ENCODE results near the gene AS3MT. TPM values are rescaled to one million over a fixed set of nuclear protein-coding genes. Genes with fewer than 3 reads are reported as not detected.
"Not testable (repeated sequence)": the region's sequence is repeated elsewhere in the genome, so short reads cannot be mapped to it uniquely, and the experiment has no call there.

The AS3MT gene
- total RNA-seq, 1 donor from 2014 or later, result 8.3 TPM

DNA sequence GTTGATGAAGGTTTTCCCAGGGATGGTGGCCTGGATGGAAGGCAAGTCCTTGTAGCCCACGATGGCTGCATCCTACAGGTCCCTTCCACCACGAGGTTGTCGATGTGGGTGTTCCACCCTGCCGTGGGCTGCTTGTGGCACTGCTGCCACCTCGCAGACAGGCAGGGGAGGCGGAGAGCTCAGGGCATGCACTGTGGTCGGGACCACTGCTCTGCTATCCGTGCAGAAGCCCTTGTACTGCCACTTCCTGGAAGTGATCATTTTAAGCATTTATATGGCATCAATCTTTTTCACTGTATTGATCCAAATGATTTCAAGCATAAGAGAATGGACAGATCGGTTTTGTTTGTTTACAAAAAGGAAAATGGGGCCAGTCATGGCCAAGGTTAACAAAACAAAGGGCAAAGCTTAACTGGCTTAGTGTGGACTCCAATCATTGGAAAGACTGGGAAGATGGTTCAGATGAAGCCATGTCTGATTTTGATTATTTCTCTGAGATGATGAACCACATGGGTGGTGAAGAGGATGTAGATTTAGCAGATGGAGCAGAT is 23.8 kb upstream of the AS3MT start:
- Mint-ChIP-seq H3K27me3 (ENCODE audit: unreplicated experiment) (peaks cover 3% of the 10 kb centered on the region), H3K4me3 (ENCODE audit: unreplicated experiment) (no peak overlapping the region), H3K27ac (ENCODE audit: unreplicated experiment) (no peak overlapping the region), H3K36me3 (ENCODE audit: unreplicated experiment) (peaks cover 20% of the 10 kb centered on the region), H3K4me1 (ENCODE audit: low read depth, unreplicated experiment) (no peaks in the 10 kb centered on the region), H3K9me3 (ENCODE audit: unreplicated experiment) (peaks cover 4% of the 10 kb centered on the region)
- no peak for DNase-seq
- TF ChIP-seq, protein P1, sequence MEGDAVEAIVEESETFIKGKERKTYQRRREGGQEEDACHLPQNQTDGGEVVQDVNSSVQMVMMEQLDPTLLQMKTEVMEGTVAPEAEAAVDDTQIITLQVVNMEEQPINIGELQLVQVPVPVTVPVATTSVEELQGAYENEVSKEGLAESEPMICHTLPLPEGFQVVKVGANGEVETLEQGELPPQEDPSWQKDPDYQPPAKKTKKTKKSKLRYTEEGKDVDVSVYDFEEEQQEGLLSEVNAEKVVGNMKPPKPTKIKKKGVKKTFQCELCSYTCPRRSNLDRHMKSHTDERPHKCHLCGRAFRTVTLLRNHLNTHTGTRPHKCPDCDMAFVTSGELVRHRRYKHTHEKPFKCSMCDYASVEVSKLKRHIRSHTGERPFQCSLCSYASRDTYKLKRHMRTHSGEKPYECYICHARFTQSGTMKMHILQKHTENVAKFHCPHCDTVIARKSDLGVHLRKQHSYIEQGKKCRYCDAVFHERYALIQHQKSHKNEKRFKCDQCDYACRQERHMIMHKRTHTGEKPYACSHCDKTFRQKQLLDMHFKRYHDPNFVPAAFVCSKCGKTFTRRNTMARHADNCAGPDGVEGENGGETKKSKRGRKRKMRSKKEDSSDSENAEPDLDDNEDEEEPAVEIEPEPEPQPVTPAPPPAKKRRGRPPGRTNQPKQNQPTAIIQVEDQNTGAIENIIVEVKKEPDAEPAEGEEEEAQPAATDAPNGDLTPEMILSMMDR (IDR thresholded peaks at IDR 0.05; ENCODE audit: partially characterized antibody, unreplicated experiment), result no peak

DNA sequence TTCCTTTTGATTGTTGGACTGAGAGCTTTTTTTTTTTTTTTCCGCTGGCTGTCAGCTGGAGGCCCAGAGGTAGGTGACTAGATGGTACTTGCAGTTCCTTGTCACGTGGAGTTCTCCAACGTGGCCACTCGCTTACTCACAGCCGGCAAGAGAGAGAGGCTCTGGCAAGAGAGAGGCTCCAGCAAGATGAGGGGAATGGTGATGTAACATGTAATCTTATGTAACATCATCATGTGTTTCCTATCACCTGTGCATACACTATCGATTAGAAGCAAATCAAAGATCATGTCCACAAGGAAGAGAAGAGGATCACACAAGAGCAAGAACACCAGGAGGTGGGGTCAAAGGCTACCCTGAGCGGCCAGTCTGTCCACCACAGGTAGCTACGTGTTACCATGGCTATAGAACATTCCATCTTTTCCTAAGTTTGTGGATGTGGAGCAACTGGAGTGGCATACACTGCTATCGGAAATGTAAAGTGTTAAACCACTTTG is 19.2 kb upstream of the AS3MT start:
- no peaks in the 10 kb centered on the region for H3K9me3 Mint-ChIP-seq (ENCODE audit: unreplicated experiment)
- no peak for DNase-seq
- no peak overlapping the region for H3K27ac Mint-ChIP-seq (ENCODE audit: unreplicated experiment)
- peaks cover 4% of the 10 kb centered on the region for H3K27me3 Mint-ChIP-seq (ENCODE audit: unreplicated experiment)
- no peaks in the 10 kb centered on the region for H3K4me1 Mint-ChIP-seq (ENCODE audit: low read depth, unreplicated experiment)
- TF ChIP-seq, protein P1 (IDR thresholded peaks at IDR 0.05; ENCODE audit: partially characterized antibody, unreplicated experiment), result no peak
- no peak overlapping the region for H3K4me3 Mint-ChIP-seq (ENCODE audit: unreplicated experiment)
- H3K36me3 Mint-ChIP-seq (ENCODE audit: unreplicated experiment), result peaks cover 6% of the 10 kb centered on the region

DNA sequence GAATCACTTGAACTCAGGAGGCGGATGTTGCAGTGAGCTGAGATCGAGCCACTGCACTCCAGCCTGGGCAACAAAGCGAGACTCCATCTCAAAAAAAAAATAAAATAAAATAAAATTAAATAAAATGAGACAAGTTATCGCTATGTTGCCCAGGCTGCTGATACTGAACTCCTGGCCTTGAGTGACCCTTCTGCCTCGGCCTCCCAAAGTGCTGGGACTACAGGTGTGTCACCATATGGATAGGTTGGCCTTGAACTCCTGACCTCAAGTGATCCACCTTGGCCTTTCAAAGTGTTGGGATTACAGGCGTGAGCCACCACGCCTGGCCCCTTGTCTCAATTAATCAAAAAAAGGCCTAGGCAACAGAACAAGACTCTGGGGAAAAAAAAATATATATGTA is 16.0 kb upstream of the AS3MT start:
- not testable (repeated sequence) for H3K4me3 Mint-ChIP-seq (ENCODE audit: unreplicated experiment); H3K9me3 Mint-ChIP-seq (ENCODE audit: unreplicated experiment); H3K27me3 Mint-ChIP-seq (ENCODE audit: unreplicated experiment); DNase-seq; H3K36me3 Mint-ChIP-seq (ENCODE audit: unreplicated experiment); H3K27ac Mint-ChIP-seq (ENCODE audit: unreplicated experiment); H3K4me1 Mint-ChIP-seq (ENCODE audit: low read depth, unreplicated experiment)

DNA sequence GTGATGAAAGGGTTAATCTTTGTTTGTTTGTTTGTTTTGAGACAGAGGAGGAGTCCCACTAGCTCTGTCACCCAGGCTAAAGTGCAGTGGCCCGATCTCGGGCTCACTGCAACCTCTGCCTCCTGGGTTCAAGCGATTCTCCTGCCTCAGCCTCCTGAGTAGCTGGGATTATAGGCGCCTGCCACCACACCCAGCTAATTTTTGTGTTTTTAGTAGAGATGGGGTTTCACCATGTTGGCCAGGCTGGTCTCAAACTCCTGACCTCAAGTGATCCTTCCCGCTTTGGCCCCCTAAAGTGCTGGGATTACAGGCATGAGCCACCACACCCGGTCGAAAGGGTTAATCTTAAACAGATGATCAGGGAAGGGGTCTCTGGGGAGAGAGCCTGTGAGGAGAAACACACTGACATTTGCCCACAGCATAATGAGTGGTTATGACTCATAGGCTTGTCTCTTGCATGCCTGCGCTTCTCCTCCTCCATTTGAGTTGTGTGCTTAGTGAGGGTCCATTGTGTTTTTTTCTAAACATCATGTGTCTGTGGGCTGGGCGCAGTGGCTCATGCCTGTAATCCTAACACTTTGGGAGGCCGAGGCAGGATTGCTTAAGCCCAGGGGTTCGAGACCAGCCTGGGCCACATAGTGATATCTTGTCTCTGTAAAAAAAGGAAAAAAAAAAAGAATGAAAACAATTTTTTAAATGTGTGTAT is 13.4 kb upstream of the AS3MT start:
- not testable (repeated sequence) for H3K9me3 Mint-ChIP-seq (ENCODE audit: unreplicated experiment); H3K27me3 Mint-ChIP-seq (ENCODE audit: unreplicated experiment); H3K4me3 Mint-ChIP-seq (ENCODE audit: unreplicated experiment); H3K4me1 Mint-ChIP-seq (ENCODE audit: low read depth, unreplicated experiment); H3K36me3 Mint-ChIP-seq (ENCODE audit: unreplicated experiment)
- peak; percentile 43 for DNase-seq
- peak overlapping the region; percentile 68 for H3K27ac Mint-ChIP-seq (ENCODE audit: unreplicated experiment)

DNA sequence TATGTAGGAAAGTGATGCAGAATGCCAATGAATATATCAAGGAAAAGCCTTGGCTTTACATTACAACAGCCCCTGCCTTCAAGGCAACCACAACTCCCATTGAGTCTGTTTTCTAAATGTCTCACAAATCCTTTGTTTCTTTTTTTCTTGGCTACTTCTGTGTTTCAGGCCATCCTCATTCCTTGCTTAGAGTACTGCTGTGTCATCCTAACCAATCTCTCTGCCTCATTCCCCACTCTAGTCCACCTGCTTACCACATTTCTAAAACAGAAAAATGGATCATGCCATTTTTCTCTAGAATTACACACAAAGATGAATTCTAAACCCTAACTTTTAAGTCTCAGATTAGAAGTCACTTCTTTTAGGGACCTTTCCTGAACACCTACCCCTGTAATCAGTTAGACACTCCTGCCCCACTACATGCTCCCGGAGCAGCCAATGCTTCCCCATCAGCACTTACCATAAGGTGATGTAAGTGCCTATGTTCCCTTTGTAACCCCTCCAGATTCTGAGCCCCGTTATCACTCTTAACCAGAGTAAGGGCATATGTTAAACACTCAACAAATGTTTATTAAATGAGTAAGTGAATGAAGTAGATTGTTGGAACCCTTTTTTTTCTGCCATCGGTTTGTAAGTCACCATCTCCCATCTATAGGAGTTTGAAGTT is 12.4 kb upstream of the AS3MT start:
- Mint-ChIP-seq H3K27me3 (ENCODE audit: unreplicated experiment) (peaks cover 7% of the 10 kb centered on the region), H3K9me3 (ENCODE audit: unreplicated experiment) (peaks cover 2% of the 10 kb centered on the region), H3K4me3 (ENCODE audit: unreplicated experiment) (no peak overlapping the region), H3K4me1 (ENCODE audit: low read depth, unreplicated experiment) (peaks cover 10% of the 10 kb centered on the region), H3K36me3 (ENCODE audit: unreplicated experiment) (no peaks in the 10 kb centered on the region), H3K27ac (ENCODE audit: unreplicated experiment) (peak overlapping the region; percentile 28)
- DNase-seq, result no peak
- TF ChIP-seq, protein P1 (IDR thresholded peaks at IDR 0.05; ENCODE audit: partially characterized antibody, unreplicated experiment), result no peak

DNA sequence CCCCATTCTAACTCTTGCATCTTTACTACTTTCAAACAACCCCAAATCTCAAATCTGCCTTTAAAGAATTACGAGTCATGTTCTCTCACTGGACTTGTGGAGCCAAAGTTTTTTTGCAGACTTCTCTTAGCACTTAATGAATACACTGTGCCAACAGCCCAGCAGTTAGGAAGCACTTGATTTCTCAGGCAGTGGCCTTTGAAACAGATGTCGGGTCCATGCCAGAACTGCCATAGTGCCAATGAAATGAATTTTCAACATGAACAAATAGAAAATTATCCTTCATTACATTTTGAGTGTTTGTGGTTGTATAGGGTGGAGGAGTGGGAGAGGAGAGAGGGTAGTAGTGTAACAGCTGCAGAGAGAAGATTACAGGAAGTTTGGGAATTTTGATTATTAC is 9.4 kb upstream of the AS3MT start:
- peaks cover 3% of the 10 kb centered on the region for H3K27me3 Mint-ChIP-seq (ENCODE audit: unreplicated experiment)
- no peaks in the 10 kb centered on the region for H3K36me3 Mint-ChIP-seq (ENCODE audit: unreplicated experiment)
- no peak for DNase-seq
- TF ChIP-seq, protein P1 (IDR thresholded peaks at IDR 0.05; ENCODE audit: partially characterized antibody, unreplicated experiment), result no peak
- H3K4me1 Mint-ChIP-seq (ENCODE audit: low read depth, unreplicated experiment), result peaks cover 10% of the 10 kb centered on the region
- H3K27ac Mint-ChIP-seq (ENCODE audit: unreplicated experiment), result no peak overlapping the region
- no peak overlapping the region for H3K4me3 Mint-ChIP-seq (ENCODE audit: unreplicated experiment)
- peaks cover 4% of the 10 kb centered on the region for H3K9me3 Mint-ChIP-seq (ENCODE audit: unreplicated experiment)

Data from glutamatergic neuron (in vitro differentiated cells).